GM18508 (cell line): ENCODE results near the gene TOX2.

Source experiments
- ATAC-seq: cut with Tn5 transposase; IDR thresholded peaks from one replicate; pipeline ENCODE4 v1.9.1; 2021; ENCODE audit warnings: moderate number of reproducible peaks; ENCODE audit not compliant: insufficient read depth, unreplicated experiment

The TOX2 gene

GRCh38 chr20:43973671-43974450 lies 59.2 kb downstream of the TOX2 start:
- no peak for ATAC-seq

DNA sequence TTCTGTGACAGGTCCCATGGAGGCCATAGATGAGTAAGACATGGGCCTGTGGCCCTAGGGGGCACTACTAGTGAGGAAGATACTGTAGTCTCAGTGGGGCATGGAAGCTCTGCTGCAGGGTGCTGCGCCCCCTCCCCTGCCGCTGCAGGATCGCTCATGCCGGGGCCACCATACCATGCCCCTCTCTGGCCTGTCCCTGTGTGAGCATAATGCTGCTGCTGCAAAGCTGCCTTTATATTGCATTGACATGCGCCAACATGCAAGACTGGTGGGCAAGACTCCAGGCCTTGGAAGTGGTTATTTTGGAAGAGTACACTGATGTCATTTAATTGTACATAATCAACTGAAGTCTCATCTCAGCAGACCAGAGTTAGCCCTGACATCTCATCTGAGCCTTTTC lies 60.0 kb downstream of the TOX2 start:
- ATAC-seq: no peak

DNA sequence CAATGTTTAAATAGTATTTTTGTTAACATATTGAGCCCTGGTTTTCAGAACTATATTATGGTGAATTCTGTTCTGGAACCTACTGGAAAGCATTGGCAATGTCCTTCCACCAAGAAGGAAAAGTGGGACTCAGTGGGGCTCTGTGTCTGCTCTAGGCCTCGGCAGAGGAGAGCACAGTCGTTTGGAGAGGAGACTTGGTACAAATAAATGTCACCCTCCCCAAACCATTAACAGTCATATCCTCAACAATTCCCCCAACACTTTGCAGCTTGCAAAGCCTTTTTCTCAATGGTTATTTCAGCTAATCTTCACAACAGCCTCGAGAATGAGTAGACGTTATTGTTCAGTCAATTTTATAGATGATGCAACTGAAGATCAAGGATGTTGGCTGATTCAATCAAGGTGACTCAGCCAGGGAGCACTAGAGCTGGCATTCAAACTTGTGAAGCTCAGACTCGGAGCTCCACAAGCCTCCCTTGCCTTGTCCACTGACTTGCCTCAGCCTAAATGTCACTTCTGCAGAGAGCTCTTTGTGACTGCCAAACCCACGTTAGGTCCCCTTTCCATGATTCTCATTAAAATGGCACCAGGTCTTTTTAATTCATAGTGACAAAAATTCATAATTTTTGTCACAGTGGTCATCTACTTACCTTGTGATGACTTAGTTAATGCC lies 60.6 kb downstream of the TOX2 start:
- ATAC-seq: no peak

DNA sequence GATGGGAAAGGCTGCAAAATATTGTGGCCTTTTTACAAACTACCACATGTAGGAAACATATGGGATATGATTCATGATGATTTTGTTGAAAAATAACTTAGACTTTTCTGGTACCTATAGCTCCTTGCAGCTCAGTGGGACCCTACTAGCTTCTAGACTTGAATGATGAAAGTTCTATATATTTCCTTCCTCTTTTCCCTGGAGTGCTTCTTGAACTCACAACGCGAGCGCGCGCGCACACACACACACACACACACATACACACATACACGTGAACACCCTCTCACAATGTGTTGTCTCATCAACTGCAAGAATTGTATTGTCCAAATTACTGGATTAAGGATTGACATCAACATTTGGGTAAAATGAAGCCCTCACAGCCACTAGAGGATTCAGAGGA lies 61.9 kb downstream of the TOX2 start:
- no peak for ATAC-seq

- ATAC-seq: no peak
Observed at GRCh38 chr20:43977252-43977651, 62.6 kb downstream of the TOX2 start.

DNA sequence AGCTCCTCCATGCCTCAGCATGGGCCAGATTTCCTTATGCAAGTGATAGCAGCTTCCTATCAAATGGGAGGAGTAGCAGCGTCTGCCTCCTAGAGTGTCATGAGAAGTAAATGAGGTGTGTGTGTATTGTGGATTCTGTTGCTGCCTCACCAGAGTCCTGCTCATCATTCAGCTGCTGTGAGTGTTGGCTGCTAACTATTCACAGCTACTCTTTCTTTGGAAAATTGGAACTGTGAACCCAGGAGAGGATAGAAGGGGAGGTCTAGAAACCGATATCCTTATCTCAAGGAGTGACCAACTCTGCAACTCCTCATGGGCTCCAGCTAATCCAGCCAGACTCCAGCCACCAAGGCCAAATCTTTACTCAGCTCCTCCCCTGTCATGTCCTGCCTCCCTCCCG lies 63.3 kb downstream of the TOX2 start:
- ATAC-seq: no peak

DNA sequence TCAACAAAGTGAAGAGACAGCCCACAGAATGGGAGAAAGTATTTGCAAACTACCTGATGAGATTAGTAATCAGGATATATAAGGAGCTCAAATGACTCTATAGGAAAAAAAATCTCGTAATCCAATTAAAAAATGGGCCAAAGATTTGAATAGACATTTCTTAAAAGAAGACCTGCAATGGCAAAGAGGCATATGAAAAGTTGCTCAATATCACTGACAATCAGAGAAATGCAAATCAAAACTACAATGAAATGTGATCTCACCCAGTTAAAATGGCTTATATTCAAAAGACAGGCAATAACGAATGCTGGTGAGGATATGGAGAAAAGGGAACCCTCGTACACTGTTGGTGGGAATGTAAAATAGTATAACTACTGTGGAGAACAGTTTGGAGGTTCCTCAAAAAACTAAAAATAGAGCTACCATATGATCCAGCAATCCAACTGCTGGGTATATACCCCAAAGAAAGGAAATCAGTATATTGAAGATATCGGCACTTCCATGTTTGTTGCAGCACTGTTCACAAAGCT lies 65.0 kb downstream of the TOX2 start:
- ATAC-seq: no peak

DNA sequence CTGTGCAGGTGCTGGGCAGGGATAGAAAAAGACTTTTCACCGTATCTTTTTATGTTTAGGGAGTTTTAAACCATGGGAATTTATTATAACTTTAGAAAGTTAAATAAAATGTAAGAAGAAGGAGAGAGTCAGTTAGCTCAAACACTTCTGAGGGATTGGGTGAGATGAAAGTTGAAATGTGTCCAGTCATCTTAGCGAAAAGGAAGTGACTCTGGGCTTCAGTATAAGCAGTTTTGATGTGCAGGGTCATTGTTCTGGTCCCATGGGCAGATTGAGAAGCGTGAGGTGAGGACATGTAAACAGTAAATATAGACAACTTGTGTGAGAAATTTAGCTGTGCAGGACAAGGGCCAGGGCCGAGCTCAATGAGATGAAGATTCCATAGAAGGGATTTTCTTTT lies 66.9 kb downstream of the TOX2 start:
- no peak for ATAC-seq

DNA sequence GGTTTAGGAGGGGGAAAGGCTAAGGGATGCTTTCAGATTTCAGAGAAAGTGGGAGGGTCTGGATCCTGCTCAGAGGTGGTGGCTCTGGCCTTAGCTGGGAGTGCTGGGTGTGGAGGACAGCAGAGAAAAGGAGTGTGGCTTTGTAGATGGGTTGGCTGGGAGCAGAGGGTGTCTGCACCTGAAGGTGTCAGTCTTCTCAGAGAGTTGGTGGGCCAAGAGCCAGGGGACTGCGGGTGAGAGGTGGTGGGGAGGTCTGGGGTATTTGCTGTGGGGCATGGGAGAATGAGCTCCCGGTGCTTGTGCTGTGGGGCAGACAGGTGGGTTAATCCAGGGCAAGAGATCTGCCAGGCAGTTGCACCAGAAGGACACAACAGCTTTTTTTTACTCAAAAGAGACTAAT lies 67.4 kb downstream of the TOX2 start:
- ATAC-seq: no peak

- no peak for ATAC-seq
Observed at GRCh38 chr20:43982886-43983285, 68.2 kb downstream of the TOX2 start.

DNA sequence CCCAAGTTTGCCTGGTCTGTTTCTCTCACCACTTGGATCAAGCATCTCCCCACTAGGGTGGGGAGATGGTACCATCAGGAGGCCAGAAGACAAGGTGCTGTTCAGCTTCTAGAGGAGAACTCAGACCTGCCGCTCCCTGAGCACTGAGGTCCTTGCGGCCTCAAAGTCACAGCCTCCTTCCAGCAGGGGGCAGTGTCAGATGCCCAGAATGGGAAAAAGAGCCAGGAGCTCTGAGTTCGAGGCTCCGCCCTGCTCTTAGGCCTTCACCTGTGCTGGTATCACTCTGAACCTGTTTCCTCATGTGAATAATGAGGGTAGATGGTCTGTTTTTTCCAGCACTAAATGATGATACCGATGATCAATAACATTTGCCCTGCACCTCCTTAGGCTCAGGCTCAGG lies 68.7 kb downstream of the TOX2 start:
- no peak for ATAC-seq

DNA sequence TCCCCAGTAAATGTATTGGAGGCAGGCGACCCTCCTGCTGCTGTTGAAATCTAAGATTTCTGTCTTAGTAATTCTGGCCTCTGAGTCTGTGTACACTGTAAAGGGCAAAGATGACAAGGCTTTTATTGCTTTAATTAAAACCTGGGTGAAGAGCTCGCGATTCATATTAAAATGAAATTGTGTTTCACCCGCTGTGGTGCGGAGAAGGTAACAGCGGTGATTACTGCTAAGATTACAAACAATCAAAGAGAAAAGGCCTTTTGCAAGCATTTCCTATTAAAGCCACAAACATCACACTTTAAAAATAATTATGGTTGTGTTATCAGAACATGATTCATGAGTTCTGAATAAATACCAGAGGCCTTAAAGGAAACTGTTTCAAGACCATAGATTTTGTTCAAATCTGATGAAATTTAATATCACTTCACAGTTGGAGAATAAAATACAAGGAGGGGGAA lies 69.3 kb downstream of the TOX2 start:
- no peak for ATAC-seq

DNA sequence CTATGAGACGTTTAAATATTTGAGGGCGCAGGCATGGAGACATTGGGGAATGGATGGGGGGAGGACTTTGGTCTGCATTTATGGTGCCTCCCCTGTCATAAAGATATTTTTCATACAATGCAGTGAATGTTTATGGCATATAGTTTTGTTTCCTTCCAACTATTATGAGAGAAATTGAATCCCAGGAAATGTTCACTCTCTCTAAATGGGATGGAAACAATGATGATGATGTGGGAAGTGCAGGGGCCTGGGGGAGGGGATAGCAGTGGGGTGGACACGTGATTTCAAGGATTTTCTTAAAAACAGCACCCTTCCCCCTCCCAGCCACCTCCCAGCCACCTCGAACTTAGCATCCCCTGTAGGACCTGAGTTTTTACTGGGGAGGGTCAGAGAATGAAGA lies 69.9 kb downstream of the TOX2 start:
- no peak for ATAC-seq

DNA sequence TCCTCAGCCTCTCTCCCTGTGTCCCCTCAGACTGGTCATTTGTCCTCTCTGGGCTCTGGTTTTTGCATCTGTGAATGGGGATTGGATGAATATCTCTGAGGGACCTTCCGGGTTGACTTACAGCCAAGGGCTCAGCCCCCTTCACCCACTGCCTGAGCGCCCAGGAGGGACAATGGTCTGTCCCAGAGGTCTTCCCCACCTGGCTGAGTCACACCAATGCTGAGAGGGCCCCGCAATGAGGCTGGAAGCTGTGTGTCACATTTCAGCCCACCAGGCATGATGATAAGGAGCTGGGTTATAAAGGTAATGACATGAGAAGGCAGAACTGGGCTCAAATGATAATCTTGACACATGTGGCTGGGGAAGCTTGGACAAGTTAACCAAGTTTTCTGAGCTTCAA lies 70.5 kb downstream of the TOX2 start:
- ATAC-seq: no peak

- no peak for ATAC-seq
Observed at GRCh38 chr20:43985608-43986316, 71.1 kb downstream of the TOX2 start.

GRCh38 chr20:43987018-43987417 lies 72.4 kb downstream of the TOX2 start:
- ATAC-seq: no peak

DNA sequence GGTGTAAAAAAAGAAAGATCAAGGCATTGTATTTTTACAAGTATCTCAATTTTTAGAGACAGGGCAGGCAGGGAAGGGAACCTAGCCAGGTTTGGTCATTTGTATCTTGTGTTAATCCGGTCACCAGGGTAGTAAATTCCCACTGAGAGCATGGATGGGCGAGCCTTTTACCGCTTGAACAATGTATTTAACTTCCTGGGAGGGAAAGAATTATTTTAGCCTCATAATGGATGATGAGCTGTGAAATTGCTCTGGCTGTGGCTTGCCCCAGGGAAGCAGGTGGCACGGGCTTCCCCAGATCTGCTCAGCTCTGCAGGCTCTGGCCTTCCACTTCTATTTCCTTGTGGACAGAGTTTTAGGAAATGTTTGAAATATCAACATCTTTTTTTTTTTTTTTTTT lies 72.9 kb downstream of the TOX2 start:
- no peak for ATAC-seq

DNA sequence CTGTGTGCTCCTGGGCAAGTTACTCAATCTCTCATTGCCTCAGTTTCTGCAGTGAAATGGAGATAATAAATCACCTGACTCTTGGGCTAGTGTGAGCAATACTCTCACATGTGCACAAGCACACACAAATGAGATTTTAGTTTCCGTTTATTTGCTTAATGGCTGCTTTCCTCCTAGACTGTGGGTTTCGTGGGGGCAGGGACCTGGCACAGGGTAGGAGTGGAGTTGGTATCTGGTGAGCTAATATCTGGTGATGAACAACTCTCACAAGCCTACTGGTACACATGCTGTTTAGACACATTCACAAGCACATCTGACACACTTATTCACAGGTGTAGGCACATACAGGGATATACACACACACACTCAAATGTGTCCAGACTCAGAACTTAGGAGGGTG lies 73.8 kb downstream of the TOX2 start:
- ATAC-seq: no peak

DNA sequence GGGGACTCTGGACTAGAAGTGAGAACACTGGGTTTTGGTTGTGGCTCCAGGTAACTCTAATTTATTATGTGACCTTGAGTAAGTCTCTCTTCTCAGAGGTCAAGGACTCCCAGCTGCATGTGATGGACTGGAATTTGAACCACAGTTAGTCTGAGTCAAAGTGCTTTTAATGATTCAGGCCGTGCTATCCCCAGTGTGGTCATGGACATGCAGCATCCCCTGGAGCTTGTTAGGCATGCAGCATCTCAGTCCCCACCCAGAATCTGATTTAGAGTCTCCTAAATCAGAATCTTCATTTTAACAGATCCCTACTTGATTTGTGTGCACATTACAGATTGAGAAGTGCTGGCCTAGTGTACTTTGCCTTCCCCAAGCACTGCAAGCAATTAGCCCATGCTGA lies 74.2 kb downstream of the TOX2 start:
- ATAC-seq: no peak

DNA sequence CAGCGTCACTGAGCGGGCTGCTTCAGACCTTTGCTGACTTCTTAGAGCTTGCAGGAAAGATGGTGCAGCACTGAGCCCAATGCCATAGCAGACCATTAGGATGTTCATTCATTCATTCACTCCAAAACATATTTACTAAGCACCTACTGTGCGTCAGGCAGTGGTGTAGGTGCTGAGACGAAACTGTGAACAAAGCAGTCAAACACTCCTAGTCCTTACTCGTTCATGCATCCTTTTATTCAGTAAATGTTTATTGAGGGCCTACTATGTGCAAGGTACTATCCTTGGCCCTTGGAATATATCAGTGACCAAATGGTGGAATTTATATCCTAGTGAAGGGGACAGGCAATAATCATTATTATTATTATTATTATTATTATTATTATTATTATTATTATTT lies 76.6 kb downstream of the TOX2 start:
- ATAC-seq: no peak

- ATAC-seq: no peak
Observed at GRCh38 chr20:43991982-43992381, 77.3 kb downstream of the TOX2 start.
